DND-41 (cell line): Measurements from ENCODE around the gene KRT2.

Experiments used
- EZH2 ChIP-seq: IDR thresholded peaks from 3 replicates; pipeline ENCODE4 v1.6.1; 2012; ENCODE audit warnings: borderline replicate concordance, low read depth, mild to moderate bottlenecking, moderate library complexity, low read length, inconsistent platforms; ENCODE audit not compliant: severe bottlenecking
- TF ChIP-seq, protein P1 (sequence below): IDR thresholded peaks from 2 replicates; pipeline ENCODE4 v1.5.1; 2012; ENCODE audit warnings: borderline replicate concordance, low read length, moderate library complexity, mild to moderate bottlenecking; ENCODE audit not compliant: poor library complexity, severe bottlenecking; ENCODE audit errors: extremely low read depth

DNA sequence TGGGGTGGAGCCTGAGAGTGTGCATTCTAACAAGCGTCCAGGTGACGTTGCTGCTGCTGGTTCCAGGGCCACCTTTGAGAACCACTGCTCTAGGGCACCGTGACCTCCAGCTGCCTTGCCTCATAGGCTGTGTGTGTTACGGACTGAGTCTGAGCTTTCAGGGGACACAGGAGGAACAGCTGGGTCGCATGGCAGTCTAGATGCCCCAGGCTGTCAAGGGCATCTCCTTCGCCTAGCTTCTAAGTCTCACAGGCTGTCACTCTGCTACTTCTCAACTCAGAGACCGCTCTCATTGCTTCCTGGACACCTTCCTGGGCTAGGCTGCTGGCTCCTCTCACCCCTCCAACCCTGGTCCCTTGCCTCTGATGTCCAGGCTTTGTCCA, 34.6 kb downstream of the KRT2 start:
- TF ChIP-seq EZH2: no peak
- TF ChIP-seq, protein P1, sequence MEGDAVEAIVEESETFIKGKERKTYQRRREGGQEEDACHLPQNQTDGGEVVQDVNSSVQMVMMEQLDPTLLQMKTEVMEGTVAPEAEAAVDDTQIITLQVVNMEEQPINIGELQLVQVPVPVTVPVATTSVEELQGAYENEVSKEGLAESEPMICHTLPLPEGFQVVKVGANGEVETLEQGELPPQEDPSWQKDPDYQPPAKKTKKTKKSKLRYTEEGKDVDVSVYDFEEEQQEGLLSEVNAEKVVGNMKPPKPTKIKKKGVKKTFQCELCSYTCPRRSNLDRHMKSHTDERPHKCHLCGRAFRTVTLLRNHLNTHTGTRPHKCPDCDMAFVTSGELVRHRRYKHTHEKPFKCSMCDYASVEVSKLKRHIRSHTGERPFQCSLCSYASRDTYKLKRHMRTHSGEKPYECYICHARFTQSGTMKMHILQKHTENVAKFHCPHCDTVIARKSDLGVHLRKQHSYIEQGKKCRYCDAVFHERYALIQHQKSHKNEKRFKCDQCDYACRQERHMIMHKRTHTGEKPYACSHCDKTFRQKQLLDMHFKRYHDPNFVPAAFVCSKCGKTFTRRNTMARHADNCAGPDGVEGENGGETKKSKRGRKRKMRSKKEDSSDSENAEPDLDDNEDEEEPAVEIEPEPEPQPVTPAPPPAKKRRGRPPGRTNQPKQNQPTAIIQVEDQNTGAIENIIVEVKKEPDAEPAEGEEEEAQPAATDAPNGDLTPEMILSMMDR: no peak
